ENCODE data around the gene FBXO48. TPM values are rescaled to one million over a fixed set of nuclear protein-coding genes. Genes with fewer than 3 reads are reported as not detected.

Gene FBXO48
- total RNA-seq, 1 experiment from 2014 or later = 2.5 TPM

DNA sequence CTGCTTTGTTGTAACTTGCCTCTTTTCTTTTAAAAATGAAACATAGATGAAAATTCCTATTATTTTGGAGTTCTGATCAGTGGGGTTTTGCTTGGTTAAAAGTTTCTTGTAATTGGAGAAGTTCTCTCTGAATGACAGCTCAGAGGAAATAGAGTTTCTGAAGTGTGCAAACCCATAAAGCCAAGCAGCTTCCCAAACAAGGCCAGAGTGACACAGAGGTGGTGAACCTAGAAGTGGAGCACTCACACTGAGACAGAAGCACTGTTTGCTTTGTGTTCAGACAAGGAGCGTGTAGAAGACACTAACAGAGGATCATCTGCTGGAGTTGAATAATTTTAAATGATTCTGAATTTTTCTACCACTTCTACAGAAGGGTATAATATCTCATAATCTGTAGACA, 49.2 kb downstream of the FBXO48 start:
- no peak for DNase-seq
- Histone ChIP-seq H3K4me1 (no peaks in the 10 kb centered on the region), H3K36me3 (no peaks in the 10 kb centered on the region), H3K9me3 (replicated peaks) (no peaks in the 10 kb centered on the region), H3K27me3 (peaks cover 4% of the 10 kb centered on the region; the same call in 1 of the 2 replicates), H3K4me3 (no peak overlapping the region), H3K27ac (no peak overlapping the region)

DNA sequence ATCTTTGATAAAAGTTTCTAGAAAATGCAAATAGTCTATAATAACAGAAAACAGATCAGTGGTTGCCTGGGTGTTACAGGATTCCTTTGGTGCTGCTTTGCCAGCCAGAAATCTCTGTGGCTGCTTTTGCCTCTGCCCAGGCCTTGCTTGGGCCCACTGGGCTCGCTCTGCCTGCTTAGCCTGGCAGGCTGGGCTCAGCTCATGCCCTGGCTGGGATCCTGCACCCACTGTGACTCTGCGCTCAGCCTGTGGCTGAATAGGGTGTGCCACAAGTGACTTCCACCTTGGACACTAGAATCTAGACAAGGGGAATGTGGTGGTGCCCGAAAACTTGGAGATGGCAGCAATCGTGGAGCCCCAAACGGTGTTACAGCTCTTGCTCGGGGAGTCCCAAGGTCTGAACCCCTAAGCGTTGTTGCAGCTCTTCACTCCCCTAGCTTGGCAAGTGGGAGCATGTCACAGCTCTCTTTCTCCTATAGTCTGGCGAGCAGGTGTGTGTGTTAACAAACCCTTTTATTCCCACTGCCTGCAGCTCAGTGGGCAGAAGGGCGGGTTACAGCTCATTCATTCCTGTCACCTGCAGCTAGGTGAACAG, 50.9 kb downstream of the FBXO48 start:
- Histone ChIP-seq H3K4me3 (no peak overlapping the region), H3K4me1 (no peaks in the 10 kb centered on the region), H3K27me3 (no peaks in the 10 kb centered on the region), H3K9me3 (replicated peaks) (no peaks in the 10 kb centered on the region), H3K36me3 (no peaks in the 10 kb centered on the region), H3K27ac (no peak overlapping the region)
- no peak for DNase-seq

DNA sequence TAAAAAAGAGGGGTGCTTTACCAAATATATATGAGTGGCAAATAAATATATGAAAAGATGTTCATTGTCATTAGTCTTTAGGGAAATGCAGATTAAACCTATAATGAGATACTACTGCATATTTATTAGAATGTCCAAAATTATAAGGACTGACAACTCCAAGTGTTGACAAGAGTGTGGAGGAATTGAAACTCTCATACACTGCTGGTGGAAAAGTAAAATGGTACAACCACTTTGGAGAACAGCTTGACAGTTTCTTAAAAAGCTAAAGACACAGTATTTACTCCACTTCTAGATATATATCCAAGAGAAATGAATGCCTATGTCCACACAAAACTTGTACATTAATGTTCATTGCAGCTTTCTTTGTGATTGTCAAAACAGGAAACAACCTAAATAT, 51.6 kb downstream of the FBXO48 start:
- no peaks in the 10 kb centered on the region for H3K4me1 ChIP-seq
- H3K27me3 ChIP-seq = no peaks in the 10 kb centered on the region
- no peak overlapping the region for H3K27ac ChIP-seq
- no peak for DNase-seq
- no peaks in the 10 kb centered on the region for H3K36me3 ChIP-seq
- no peak overlapping the region for H3K4me3 ChIP-seq
- H3K9me3 ChIP-seq (replicated peaks) = no peaks in the 10 kb centered on the region

DNA sequence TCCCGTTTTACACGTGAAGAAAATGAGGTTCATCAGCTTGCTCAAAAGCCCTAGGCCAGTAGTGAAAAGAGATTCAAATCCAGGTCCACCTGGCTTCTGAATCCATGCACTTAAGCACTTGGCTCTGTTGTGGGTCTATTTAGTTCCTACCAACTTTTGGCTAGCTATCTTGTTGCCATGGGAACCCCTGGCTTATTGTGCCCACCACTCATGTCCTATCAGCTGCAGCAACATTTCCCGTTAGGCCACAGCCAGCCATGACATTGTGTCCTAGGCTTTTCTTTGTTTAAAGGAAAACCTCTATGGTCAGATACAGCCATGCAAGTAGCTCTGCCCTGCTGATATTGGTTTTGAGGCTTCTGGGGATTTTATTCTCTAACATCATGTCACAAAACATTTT, 52.2 kb downstream of the FBXO48 start:
- H3K4me1 ChIP-seq = no peaks in the 10 kb centered on the region
- H3K4me3 ChIP-seq = no peak overlapping the region
- no peaks in the 10 kb centered on the region for H3K36me3 ChIP-seq
- DNase-seq = no peak
- H3K27ac ChIP-seq = no peak overlapping the region
- H3K27me3 ChIP-seq = no peaks in the 10 kb centered on the region
- no peaks in the 10 kb centered on the region for H3K9me3 ChIP-seq (replicated peaks)

DNA sequence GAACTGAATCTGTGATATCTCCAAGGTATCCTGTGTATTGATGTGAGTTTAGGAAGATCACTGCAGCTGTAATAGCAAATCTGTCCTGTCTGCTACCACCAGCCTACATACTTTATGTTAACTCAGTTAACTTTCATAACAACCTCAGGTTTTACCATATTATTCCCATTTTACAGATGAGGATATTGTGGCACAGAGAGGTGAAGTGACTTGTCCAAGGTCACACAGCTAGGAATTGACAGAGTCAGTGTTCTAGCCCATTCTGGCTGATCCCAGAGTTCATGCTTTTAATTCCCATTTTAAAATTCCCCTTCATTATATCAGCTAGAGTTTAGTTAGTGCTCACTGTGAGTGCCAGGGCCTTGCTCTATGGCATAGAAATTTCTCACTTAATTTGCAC, 52.6 kb downstream of the FBXO48 start:
- no peak overlapping the region for H3K4me3 ChIP-seq

DNA sequence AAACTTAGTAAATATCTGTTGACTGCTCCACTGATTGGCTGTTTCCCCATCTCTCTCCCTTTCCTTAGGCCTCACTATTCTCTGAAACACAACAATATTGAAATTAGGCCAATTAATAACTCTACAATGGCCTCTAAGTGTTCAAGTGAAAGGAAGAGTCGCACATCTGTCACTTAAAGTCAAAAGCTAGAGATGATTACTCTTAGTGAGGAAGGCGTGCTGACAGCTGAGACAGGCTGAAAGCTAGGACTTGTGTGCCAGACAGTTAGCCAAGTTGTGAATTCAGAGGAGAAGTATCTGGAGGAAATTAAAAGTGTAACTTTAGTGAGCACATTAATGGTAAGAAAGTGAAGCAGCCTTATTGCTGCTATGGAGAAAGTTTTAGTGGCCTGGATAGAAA, 53.6 kb downstream of the FBXO48 start:
- Histone ChIP-seq H3K4me1 (no peaks in the 10 kb centered on the region), H3K27ac (no peak overlapping the region), H3K27me3 (no peaks in the 10 kb centered on the region), H3K4me3 (no peak overlapping the region), H3K36me3 (no peaks in the 10 kb centered on the region), H3K9me3 (replicated peaks) (no peaks in the 10 kb centered on the region)
- DNase-seq = no peak

More for the DNA sequence above, 52.6 kb downstream of the FBXO48 start:
- DNase-seq = no peak
- H3K4me1 ChIP-seq = no peaks in the 10 kb centered on the region
- H3K27ac ChIP-seq = no peak overlapping the region
- H3K36me3 ChIP-seq = no peaks in the 10 kb centered on the region
- H3K9me3 ChIP-seq (replicated peaks) = no peaks in the 10 kb centered on the region
- no peaks in the 10 kb centered on the region for H3K27me3 ChIP-seq

DNA sequence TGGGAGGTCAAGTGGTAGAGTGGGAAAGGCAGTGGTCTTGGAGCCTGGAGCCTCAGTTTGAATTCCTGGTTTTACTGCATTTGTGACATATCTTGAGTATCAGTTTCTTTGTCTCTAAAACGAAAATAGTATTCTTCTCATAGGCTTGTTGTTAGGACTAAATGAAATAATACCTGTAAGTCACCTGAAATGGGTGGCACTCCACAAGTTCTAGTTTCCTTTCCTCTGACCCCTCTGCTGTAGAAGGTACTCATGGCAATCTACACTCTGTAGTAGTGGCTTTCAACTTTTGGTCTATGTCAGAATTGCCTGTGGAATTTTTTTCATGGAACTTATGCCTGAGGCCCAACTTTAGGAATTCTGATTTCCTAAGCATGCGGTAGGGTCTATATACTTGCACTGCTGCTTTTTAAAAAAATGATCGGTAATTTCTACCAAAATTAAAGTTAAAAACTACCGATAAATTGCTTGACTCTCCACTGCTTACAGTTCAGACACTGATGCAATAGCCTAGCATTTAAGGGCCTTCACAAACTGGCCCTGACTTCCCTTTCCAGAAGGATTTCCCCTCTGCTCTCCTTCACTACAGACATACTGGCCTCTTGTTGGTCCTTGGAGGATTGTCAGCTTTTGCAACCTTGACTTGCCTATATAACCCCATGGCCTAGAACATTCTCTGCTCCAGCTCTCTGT, 54.8 kb downstream of the FBXO48 start:
- no peak overlapping the region for H3K4me3 ChIP-seq
- H3K27me3 ChIP-seq = no peaks in the 10 kb centered on the region
- H3K4me1 ChIP-seq = no peaks in the 10 kb centered on the region
- H3K27ac ChIP-seq = no peak overlapping the region
- no peaks in the 10 kb centered on the region for H3K36me3 ChIP-seq
- no peak for DNase-seq
- H3K9me3 ChIP-seq (replicated peaks) = no peaks in the 10 kb centered on the region

DNA sequence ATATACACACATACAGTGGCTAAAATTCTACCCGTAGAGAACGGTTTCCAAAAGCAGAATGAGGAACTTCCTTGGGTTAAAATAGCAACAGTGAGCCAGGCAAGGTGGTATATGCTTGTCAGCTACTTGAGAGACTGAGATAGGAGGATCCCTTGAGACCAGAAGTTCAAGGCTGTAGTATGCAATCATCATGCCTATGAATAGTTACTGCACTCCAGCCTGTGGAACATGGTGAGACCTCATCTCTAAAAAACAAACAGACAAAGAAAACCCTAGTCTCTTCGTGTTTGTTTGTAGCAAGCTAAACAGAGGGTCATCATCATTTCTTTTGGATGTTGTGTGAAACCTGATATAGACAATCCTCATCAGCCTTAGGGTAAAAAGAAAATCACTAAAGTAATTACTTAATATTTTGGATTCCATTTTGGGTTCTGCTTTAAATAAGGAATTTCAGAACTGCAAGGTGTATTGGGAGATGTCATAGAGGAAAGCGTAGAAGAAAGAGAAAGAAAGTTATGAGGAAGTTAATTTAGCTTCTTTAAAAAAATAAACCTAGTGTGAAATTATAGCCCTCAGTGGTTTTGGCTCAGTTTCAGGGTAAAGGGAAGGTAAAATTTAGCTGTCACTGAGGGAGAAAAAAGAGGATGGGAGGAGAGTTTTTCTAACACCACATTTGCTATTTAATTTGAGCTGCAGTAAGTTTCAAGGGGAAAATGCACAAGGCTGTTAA, 55.5 kb downstream of the FBXO48 start:
- H3K27ac ChIP-seq = no peak overlapping the region
- H3K36me3 ChIP-seq = no peaks in the 10 kb centered on the region
- DNase-seq = no peak

More for the DNA sequence above, 55.5 kb downstream of the FBXO48 start:
- no peak overlapping the region for H3K4me3 ChIP-seq
- no peaks in the 10 kb centered on the region for H3K4me1 ChIP-seq
- no peaks in the 10 kb centered on the region for H3K9me3 ChIP-seq (replicated peaks)
- H3K27me3 ChIP-seq = no peaks in the 10 kb centered on the region

Other genes with a start within 250 kb of the FBXO48 start
- 49.0 and 50.8 TPM in 2 replicates for gene PPP3R1, start 214.8 kb downstream of the FBXO48 start, total RNA-seq (2014; rRNA removed; shearing (Covaris generic))
- gene CNRIP1, start 147.3 kb downstream of the FBXO48 start, total RNA-seq (2014; rRNA removed; shearing (Covaris generic)) = 17.5 and 20.8 TPM in 2 replicates
- gene PLEK, start 102.0 kb downstream of the FBXO48 start, total RNA-seq (2014; rRNA removed; shearing (Covaris generic)) = 0.10 TPM in 1 of 2 replicates, not detected in the other
- 4.6 TPM in 2 replicates for gene APLF, start 291 bp upstream of the FBXO48 start, total RNA-seq (2014; rRNA removed; shearing (Covaris generic))
- 0.03 TPM in 1 of 2 replicates, not detected in the other for gene PROKR1, start 176.3 kb upstream of the FBXO48 start, total RNA-seq (2014; rRNA removed; shearing (Covaris generic))